Measurements from ENCODE around the gene GATD1. TPM values are rescaled to one million over a fixed set of nuclear protein-coding genes. Genes with fewer than 3 reads are reported as not detected.

GATD1 gene
- total and polyA plus RNA-seq, 4 donors, result 22.1 to 63.1 (median 39.1) TPM

- no peak overlapping the region for H3K27ac ChIP-seq (ENCODE audit: low read depth in 1 of 2, low read length in 1 of 2)
- ATAC-seq (ENCODE audit: insufficient read depth, low FRiP score) (no peak), DNase-seq (no peak)
- H3K4me3 ChIP-seq, result no peak overlapping the region
- no peaks in the 10 kb centered on the region for H3K9me3 ChIP-seq (ENCODE audit: control insufficient read depth in 4 of 4, insufficient read depth in 3 of 4, low read length in 3 of 4)
- TF ChIP-seq, protein P1, sequence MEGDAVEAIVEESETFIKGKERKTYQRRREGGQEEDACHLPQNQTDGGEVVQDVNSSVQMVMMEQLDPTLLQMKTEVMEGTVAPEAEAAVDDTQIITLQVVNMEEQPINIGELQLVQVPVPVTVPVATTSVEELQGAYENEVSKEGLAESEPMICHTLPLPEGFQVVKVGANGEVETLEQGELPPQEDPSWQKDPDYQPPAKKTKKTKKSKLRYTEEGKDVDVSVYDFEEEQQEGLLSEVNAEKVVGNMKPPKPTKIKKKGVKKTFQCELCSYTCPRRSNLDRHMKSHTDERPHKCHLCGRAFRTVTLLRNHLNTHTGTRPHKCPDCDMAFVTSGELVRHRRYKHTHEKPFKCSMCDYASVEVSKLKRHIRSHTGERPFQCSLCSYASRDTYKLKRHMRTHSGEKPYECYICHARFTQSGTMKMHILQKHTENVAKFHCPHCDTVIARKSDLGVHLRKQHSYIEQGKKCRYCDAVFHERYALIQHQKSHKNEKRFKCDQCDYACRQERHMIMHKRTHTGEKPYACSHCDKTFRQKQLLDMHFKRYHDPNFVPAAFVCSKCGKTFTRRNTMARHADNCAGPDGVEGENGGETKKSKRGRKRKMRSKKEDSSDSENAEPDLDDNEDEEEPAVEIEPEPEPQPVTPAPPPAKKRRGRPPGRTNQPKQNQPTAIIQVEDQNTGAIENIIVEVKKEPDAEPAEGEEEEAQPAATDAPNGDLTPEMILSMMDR (IDR thresholded peaks at IDR 0.05; ENCODE audit: control extremely low read depth, extremely low read depth), result no peak
- 31 to 41% methylated on average over 17 of the region's 17 CpGs for WGBS, 2 donors
- peaks cover 0 to 12% (median 0%) of the 10 kb centered on the region in 5 donors for H3K4me1 ChIP-seq (ENCODE audit: control insufficient read depth in 5 of 5, insufficient read depth in 5 of 5, low read length in 5 of 5)
- no peak overlapping the region for H3K9ac ChIP-seq (ENCODE audit: insufficient read depth in 1 of 2, low read length in 2 of 2)
- H3K36me3 ChIP-seq (ENCODE audit: control insufficient read depth in 4 of 4, insufficient read depth in 4 of 4, low read length in 4 of 4), result peaks cover 0 to 5% (median 0%) of the 10 kb centered on the region in 4 donors
- H3K27me3 ChIP-seq (ENCODE audit: control insufficient read depth in 3 of 3, insufficient read depth in 3 of 3, low read length in 2 of 3), result peaks cover 0 to 6% (median 3%) of the 10 kb centered on the region in 3 donors
These were observed 47.7 kb downstream of the GATD1 start for GRCh38 chr11:729492-730074.

DNA sequence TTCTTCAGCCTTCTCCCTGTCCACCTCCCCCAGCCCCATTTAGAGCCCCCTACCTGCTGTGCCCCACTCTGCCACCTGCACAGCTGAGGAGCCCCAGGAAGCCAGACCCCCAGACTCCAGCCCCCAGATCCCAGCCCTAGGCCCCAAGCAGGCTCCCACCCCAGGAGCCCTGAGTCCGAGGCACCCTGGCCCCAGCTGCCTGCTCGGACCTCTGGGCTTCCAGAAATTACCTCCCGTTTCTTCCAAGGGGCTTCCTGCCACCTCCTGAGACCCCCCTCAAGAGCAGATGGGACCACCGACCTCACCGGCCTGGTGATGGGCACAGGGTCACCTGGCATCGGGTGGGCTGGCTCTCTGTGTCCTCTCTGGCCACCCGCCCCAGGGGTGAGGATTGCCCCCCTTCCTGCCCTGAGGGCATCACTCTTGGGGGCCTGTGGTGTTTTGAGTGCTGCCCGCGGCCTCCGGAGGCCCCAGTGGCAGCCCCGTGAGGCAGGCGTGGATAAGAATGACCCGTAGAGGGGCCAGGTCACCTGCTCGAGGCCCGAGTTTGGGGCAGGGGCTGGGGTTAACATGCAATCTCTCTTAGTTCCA is 48.3 kb downstream of the GATD1 start:
- TF ChIP-seq, protein P1 (IDR thresholded peaks at IDR 0.05; ENCODE audit: control extremely low read depth, extremely low read depth), result no peak
- no peak for DNase-seq
- H3K9me3 ChIP-seq (ENCODE audit: control insufficient read depth in 4 of 4, insufficient read depth in 3 of 4, low read length in 3 of 4), result no peaks in the 10 kb centered on the region
- WGBS, 2 donors, result 59 to 60% methylated on average over 15 of the region's 15 CpGs
- no peak overlapping the region for H3K4me3 ChIP-seq
- H3K4me1 ChIP-seq (ENCODE audit: control insufficient read depth in 5 of 5, insufficient read depth in 5 of 5, low read length in 5 of 5), result peaks cover 0 to 12% (median 0%) of the 10 kb centered on the region in 5 donors
- H3K27ac ChIP-seq (ENCODE audit: low read depth in 1 of 2, low read length in 1 of 2), result peak overlapping the region in 1 of 2 donors; percentile 27
- H3K27me3 ChIP-seq (ENCODE audit: control insufficient read depth in 3 of 3, insufficient read depth in 3 of 3, low read length in 2 of 3), result peaks cover 0 to 8% (median 3%) of the 10 kb centered on the region in 3 donors
- H3K9ac ChIP-seq (ENCODE audit: insufficient read depth in 1 of 2, low read length in 2 of 2), result no peak overlapping the region
- no peak for ATAC-seq (ENCODE audit: insufficient read depth, low FRiP score)
- peaks cover 0 to 8% (median 0%) of the 10 kb centered on the region in 4 donors for H3K36me3 ChIP-seq (ENCODE audit: control insufficient read depth in 4 of 4, insufficient read depth in 4 of 4, low read length in 4 of 4)

DNA sequence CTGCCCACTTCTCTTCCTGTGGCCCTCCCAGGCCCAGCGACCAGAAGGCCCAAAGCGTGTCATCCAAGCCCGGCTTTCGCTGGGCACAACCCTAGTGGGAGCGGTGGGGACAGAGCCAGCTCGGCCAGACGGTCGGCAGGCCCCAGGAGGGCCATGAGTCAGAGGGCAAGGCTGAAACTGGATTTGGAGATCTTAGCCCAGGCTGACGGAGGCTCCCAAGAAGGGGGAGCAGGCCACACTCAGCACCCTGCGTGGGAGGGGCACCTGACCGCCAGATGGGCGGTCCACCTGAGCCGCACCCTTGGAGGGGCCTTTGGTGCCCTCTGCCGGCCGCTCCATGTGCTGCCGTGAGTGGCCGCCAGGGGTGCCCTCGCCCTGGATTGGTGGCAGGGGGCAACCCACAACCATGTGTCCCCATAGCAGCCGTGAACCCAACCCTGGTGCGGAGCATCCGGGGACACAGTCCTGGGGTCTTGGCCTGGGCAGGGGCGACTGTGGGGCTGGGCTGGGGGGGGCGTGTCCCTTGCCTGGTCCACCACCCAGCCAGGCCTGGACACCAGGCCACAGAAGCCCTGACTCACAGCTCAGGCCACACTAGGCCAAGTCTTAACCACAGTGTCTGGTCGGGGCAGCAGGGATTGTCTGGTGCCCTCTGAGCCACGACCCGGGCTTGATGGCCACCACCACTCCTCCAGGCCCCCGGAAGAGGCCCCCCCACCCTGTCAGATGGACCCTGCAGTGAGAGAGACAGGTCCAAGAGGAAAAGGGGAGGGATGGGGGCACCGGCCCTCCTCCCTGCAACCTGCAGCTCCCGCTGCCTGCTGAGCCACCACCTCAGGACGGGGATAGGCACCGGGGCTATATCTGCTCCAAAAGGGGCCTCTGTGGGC is 49.2 kb downstream of the GATD1 start:
- Histone ChIP-seq H3K4me3 (no peak overlapping the region), H3K27ac (ENCODE audit: low read depth in 1 of 2, low read length in 1 of 2) (peak overlapping the region in 1 of 2 donors; percentile 27), H3K9ac (ENCODE audit: insufficient read depth in 1 of 2, low read length in 2 of 2) (no peak overlapping the region), H3K9me3 (ENCODE audit: control insufficient read depth in 4 of 4, insufficient read depth in 3 of 4, low read length in 3 of 4) (no peaks in the 10 kb centered on the region), H3K4me1 (ENCODE audit: control insufficient read depth in 5 of 5, insufficient read depth in 5 of 5, low read length in 5 of 5) (peaks cover 0 to 12% (median 0%) of the 10 kb centered on the region in 5 donors), H3K36me3 (ENCODE audit: control insufficient read depth in 4 of 4, insufficient read depth in 4 of 4, low read length in 4 of 4) (peaks cover 0 to 13% (median 0%) of the 10 kb centered on the region in 4 donors), H3K27me3 (ENCODE audit: control insufficient read depth in 3 of 3, insufficient read depth in 3 of 3, low read length in 2 of 3) (peaks cover 0 to 8% (median 4%) of the 10 kb centered on the region in 3 donors)
- DNase-seq, result peak; percentile 55 to 69 (median 64)
- ATAC-seq (ENCODE audit: insufficient read depth, low FRiP score), result peak; percentile 80
- whole genome bisulfite sequencing, 2 donors, result 32 to 40% methylated on average over 31 of the region's 31 CpGs
- TF ChIP-seq, protein P1 (IDR thresholded peaks at IDR 0.05; ENCODE audit: control extremely low read depth, extremely low read depth), result peak; percentile 99

Measured in lung (tissue), 12 donors.